Endothelial cell of umbilical vein (primary cell): ENCODE results near the gene TAGLN. TPM values are rescaled to one million over a fixed set of nuclear protein-coding genes. Genes with fewer than 3 reads are reported as not detected.

ENCODE experiments used
- BruUV-seq: library from RNA; stranded (reverse); fragments of 400-500 nt; replicated peaks from 2 replicates; lab custom pipeline; 2021; lab: Mats Ljungman, UMichigan
- CTCF ChIA-PET: fragments of 300-600, 350-600 bp; sonication (Branson Sonifier 250); formaldehyde crosslinking; loops from one replicate; lab custom pipeline; 2021; ENCODE audit warnings: antibody characterized with exemption, inconsistent platforms; lab: Charles Lee
- POLR2A ChIA-PET: fragments of 300-600, 350-600 bp; sonication (Branson Sonifier 250); formaldehyde crosslinking; loops from one replicate; lab custom pipeline; 2021; ENCODE audit warnings: antibody characterized with exemption, inconsistent platforms; lab: Charles Lee
- DNase-seq: peaks from one replicate; pipeline ENCODE4 v3.0.0-alpha.2; 2011; ENCODE audit warnings: low read depth, low spot score
- FAIRE-seq: peaks from 2 replicates; lab custom pipeline; 2011; peaks lifted over from hg19 to GRCh38; lab: Jason Lieb, UNC
- H2AFZ ChIP-seq: 2 replicates; pipeline ENCODE4 v1.6.0; 2012; ENCODE audit warnings: low read depth, low read length, control low read depth, inconsistent platforms
- H3K27ac ChIP-seq: 2 replicates; pipeline ENCODE4 v1.5.1; 2011; ENCODE audit warnings: low read depth, mild to moderate bottlenecking, control low read depth, low read length, moderate library complexity; ENCODE audit not compliant: insufficient read depth
- H3K27me3 ChIP-seq, 2 experiments: 2 replicates each; pipeline versions ENCODE4 v1.6.0 to v1.6.1; 2011; ENCODE audit warnings: low read length in 2 of 2, mixed read lengths in 1 of 2; ENCODE audit not compliant: control insufficient read depth in 2 of 2, insufficient read depth in 2 of 2
- H3K36me3 ChIP-seq, 2 experiments: 2 replicates in 1 of 2; 3 replicates in 1 of 2; pipeline ENCODE4 v1.5.1; 2011; ENCODE audit warnings: low read length in 2 of 2, mild to moderate bottlenecking in 1 of 2, moderate library complexity in 1 of 2; ENCODE audit not compliant: control insufficient read depth in 2 of 2, insufficient read depth in 2 of 2; ENCODE audit errors: extremely low read depth in 1 of 2
- H3K4me1 ChIP-seq: 3 replicates; pipeline ENCODE4 v1.5.1; 2011; ENCODE audit warnings: mild to moderate bottlenecking, low read length; ENCODE audit not compliant: control insufficient read depth, insufficient read depth; ENCODE audit errors: extremely low read depth
- H3K4me2 ChIP-seq: 2 replicates; pipeline ENCODE4 v1.6.1; 2011; ENCODE audit warnings: low read length, control low read depth, mixed read lengths; ENCODE audit not compliant: insufficient read depth
- H3K4me3 ChIP-seq, 3 experiments: fragments of 200-600 bp in 1 of 3; sonication (generic), shearing (Covaris generic) in 1 of 3; replicated peaks in 1 of 3; 2 replicates each; pipeline ENCODE4 v1.5.1; 2011 to 2016; ENCODE audit warnings: control low read depth in 3 of 3, low read length in 3 of 3, mild to moderate bottlenecking in 2 of 3, inconsistent platforms in 1 of 3, low read depth in 1 of 3, moderate library complexity in 1 of 3; ENCODE audit not compliant: insufficient read depth in 1 of 3
- H3K79me2 ChIP-seq: 2 replicates; pipeline ENCODE4 v1.6.0; 2012; ENCODE audit warnings: low read length, inconsistent platforms; ENCODE audit not compliant: control insufficient read depth, insufficient read depth
- H3K9ac ChIP-seq: replicated peaks from 2 replicates; pipeline ENCODE3; 2011; ENCODE audit warnings: low read length, control low read depth; ENCODE audit not compliant: insufficient read depth; ENCODE audit errors: extremely low read depth
- H3K9me1 ChIP-seq: replicated peaks from 3 replicates; pipeline ENCODE4 v1.6.0; 2011; ENCODE audit warnings: mild to moderate bottlenecking, low read length; ENCODE audit not compliant: control insufficient read depth, insufficient read depth; ENCODE audit errors: extremely low read depth
- H3K9me3 ChIP-seq: replicated peaks from 2 replicates; pipeline ENCODE4 v1.5.1; 2012; ENCODE audit warnings: low read length, inconsistent platforms; ENCODE audit not compliant: control insufficient read depth, insufficient read depth
- H4K20me1 ChIP-seq: replicated peaks from 2 replicates; pipeline ENCODE3; 2011; ENCODE audit warnings: mild to moderate bottlenecking, low read length; ENCODE audit not compliant: control insufficient read depth, insufficient read depth; ENCODE audit errors: extremely low read depth
- CTCF ChIP-seq, 2 donors: IDR thresholded peaks; 1 replicate in 1 of 2; 2 replicates in 1 of 2; pipeline ENCODE4 v1.5.1; 2011; ENCODE audit warnings: low read length in 2 of 2, mild to moderate bottlenecking in 2 of 2, moderate library complexity in 2 of 2, control low read depth in 1 of 2, inconsistent platforms in 1 of 2, low read depth in 1 of 2; ENCODE audit not compliant: insufficient read depth in 1 of 2; ENCODE audit errors: extremely low read depth in 1 of 2
- EZH2 ChIP-seq: IDR thresholded peaks from 2 replicates; pipeline ENCODE4 v1.6.1; 2012; ENCODE audit warnings: borderline replicate concordance, low read depth, mild to moderate bottlenecking, moderate library complexity, low read length, inconsistent platforms; ENCODE audit not compliant: severe bottlenecking
- FOS ChIP-seq: IDR thresholded peaks from 2 replicates; pipeline ENCODE4 v1.6.1; 2011; ENCODE audit warnings: mild to moderate bottlenecking, low read length, moderate library complexity, borderline replicate concordance; ENCODE audit not compliant: insufficient read depth
- GATA2 ChIP-seq: IDR thresholded peaks from 2 replicates; pipeline ENCODE4 v1.7.0; 2011; ENCODE audit warnings: low read depth, mild to moderate bottlenecking, moderate library complexity, mixed read lengths, low read length; ENCODE audit not compliant: insufficient read length, insufficient read depth
- JUN ChIP-seq: IDR thresholded peaks from 2 replicates; pipeline ENCODE4 v1.6.1; 2011; ENCODE audit warnings: borderline replicate concordance, low read depth; ENCODE audit not compliant: insufficient read length, insufficient read depth
- MAX ChIP-seq: IDR thresholded peaks from 2 replicates; pipeline ENCODE4 v1.6.1; 2011; ENCODE audit not compliant: insufficient read depth, insufficient read length
- MYC ChIP-seq: IDR thresholded peaks from one replicate; pipeline ENCODE4 v1.6.1; 2011; ENCODE audit warnings: mild to moderate bottlenecking, low read depth, low read length
- POLR2A ChIP-seq: IDR thresholded peaks from 2 replicates; pipeline ENCODE4 v1.6.1; 2012; ENCODE audit warnings: low read depth, mild to moderate bottlenecking, control low read depth, low read length
- POLR2AphosphoS5 ChIP-seq: IDR thresholded peaks from 2 replicates; pipeline ENCODE4 v1.6.1; 2012; ENCODE audit warnings: low read depth, mild to moderate bottlenecking, control low read depth, low read length, moderate library complexity; ENCODE audit not compliant: insufficient read depth
- dilution Hi-C: fragments of 300-500 bp; cut with MboI; formaldehyde crosslinking; loops from one replicate; pipeline ENCODE4 v1.15.0; 2019; ENCODE audit warnings: low sequenced_read_pairs; ENCODE audit not compliant: extremely low pct_ligation_motif_present
- intact Hi-C: fragments of 100-400 bp; cut with micrococcal nuclease; formaldehyde crosslinking; loops from one replicate; pipeline ENCODE4 v1.10.0; 2022
- polyA plus RNA-seq, 4 experiments: library from polyadenylated mRNA; depleted of rRNA in 3 of 4; stranded (reverse) in 3 of 4; unstranded in 1 of 4; fragments of >200 nt; gene quantifications; 2 replicates each; pipeline versions ENCODE4 v1.2.1 to v1.2.3, GENCODE V29; 2011 to 2012; ENCODE audit warnings: missing spikeins in 1 of 4
- total RNA-seq: library from RNA; stranded (reverse); gene quantifications from 2 replicates; pipeline ENCODE4 v1.2.3, GENCODE V29; 2021

The TAGLN gene
- total and polyA plus RNA-seq, 2 donors (not counting 3 experiments of a cell fraction or from before 2014, with no cell fraction given), result 20.8 to 113 TPM

GRCh38 chr11:117179048-117179999, 19.8 kb upstream of the TAGLN start:
- no peak for TF ChIP-seq CTCF (IDR thresholded peaks at IDR 0.05; ENCODE audit: extremely low read depth in 1 of 2, insufficient read depth in 1 of 2, low read depth in 1 of 2, low read length in 2 of 2)
- TF ChIP-seq MAX, result no peak
- no peak for TF ChIP-seq JUN
- no peak for TF ChIP-seq MYC
- TF ChIP-seq EZH2, result no peak
- TF ChIP-seq GATA2, result no peak
- no peak for TF ChIP-seq POLR2A
- no peak for TF ChIP-seq POLR2AphosphoS5
- no peak for TF ChIP-seq FOS
- BruUV-seq, result TSS peak; percentile 35
- peaks cover 0 to 5% of the 10 kb centered on the region in 2 experiments for H3K36me3 ChIP-seq
- ChIA-PET POLR2A (interaction anchor here (0.5 to 1.5 kb wide), 6 partner anchors 12 to 392 kb away, joined by 3 to 4 read pairs (median 4); partner anchors contain the start of gene PCSK7), CTCF (interaction anchor here (0.5 to 5.8 kb wide), 13 partner anchors 10 to 388 kb away, joined by 3 to 90 read pairs (median 5); partner anchors contain the start of genes APOA5, PAFAH1B2, PCSK7 and RNF214)
- H3K27ac ChIP-seq, result peak overlapping the region; percentile 34
- H2AFZ ChIP-seq, result peak overlapping the region; percentile 69
- peak overlapping the region; percentile 67 for H3K9ac ChIP-seq
- DNase-seq (peak; percentile 29), FAIRE-seq (peak; percentile 64)
- H4K20me1 ChIP-seq, result no peaks in the 10 kb centered on the region
- H3K9me3 ChIP-seq, result no peaks in the 10 kb centered on the region
- H3K79me2 ChIP-seq, result no peaks in the 10 kb centered on the region
- peaks cover 18% of the 10 kb centered on the region for H3K4me1 ChIP-seq
- no peaks in the 10 kb centered on the region for H3K27me3 ChIP-seq
- dilution Hi-C loops, result no loop called here
- intact Hi-C loops, result loop anchor here (2.0 to 5.0 kb wide), 2 partner anchors 19 to 138 kb away; partner anchors contain the start of genes BACE1 and TAGLN
- H3K4me2 ChIP-seq, result peak overlapping the region; percentile 73
- no peaks in the 10 kb centered on the region for H3K9me1 ChIP-seq
- peak overlapping the region; percentile 32 to 70 (median 60) for H3K4me3 ChIP-seq
